OCI-LY3 (cell line): Measurements from ENCODE around the gene SELPLG.

Source experiments
- H2AFZ ChIP-seq: fragments of 200-600, 300-600 bp; shearing (Covaris generic); 2 replicates; pipeline ENCODE4 v1.6.0; 2014; ENCODE audit warnings: antibody characterized with exemption, low read depth, low read length
- H3K27ac ChIP-seq: fragments of 200-600, 300-600 bp; sonication (generic); 2 replicates; pipeline ENCODE4 v1.5.1; 2014; ENCODE audit warnings: mild to moderate bottlenecking, low read length, moderate library complexity, mixed read lengths
- H3K27me3 ChIP-seq: fragments of 200-600, 300-600 bp; sonication (generic); 2 replicates; pipeline ENCODE4 v1.6.1; 2014; ENCODE audit warnings: low read depth, low read length, mixed read lengths
- H3K36me3 ChIP-seq: fragments of 200-600, 300-600 bp; sonication (generic); replicated peaks from 2 replicates; pipeline ENCODE3; 2014; ENCODE audit warnings: low read depth, low read length, mixed read lengths
- H3K4me1 ChIP-seq: fragments of 300-600, 200-600 bp; sonication (generic); 2 replicates; pipeline ENCODE4 v1.6.1; 2014; ENCODE audit warnings: low read length, mixed read lengths
- H3K4me2 ChIP-seq: fragments of 200-600, 300-600 bp; sonication (generic); 2 replicates; pipeline ENCODE4 v1.6.1; 2014; ENCODE audit warnings: low read length, mixed read lengths
- H3K4me3 ChIP-seq: fragments of 300-600, 200-600 bp; sonication (generic); 2 replicates; pipeline ENCODE4 v1.5.1; 2014; ENCODE audit warnings: antibody characterized with exemption, mild to moderate bottlenecking, low read length, moderate library complexity
- H3K79me2 ChIP-seq: fragments of 300-600, 200-600 bp; shearing (Covaris generic); 2 replicates; pipeline ENCODE4 v1.6.1; 2014; ENCODE audit warnings: mild to moderate bottlenecking, low read length, mixed read lengths
- H3K9ac ChIP-seq: fragments of 300-600, 200-600 bp; shearing (Covaris generic); 2 replicates; pipeline ENCODE4 v1.6.0; 2014; ENCODE audit warnings: mild to moderate bottlenecking, low read length, moderate library complexity
- H3K9me3 ChIP-seq: fragments of 200-600, 300-600 bp; shearing (Covaris generic); 2 replicates; pipeline ENCODE4 v1.6.1; 2014; ENCODE audit warnings: low read length, mixed read lengths; ENCODE audit not compliant: insufficient read depth
- H4K20me1 ChIP-seq: fragments of 200-600, 300-600 bp; sonication (generic); 2 replicates; pipeline ENCODE4 v1.6.1; 2016; ENCODE audit warnings: low read length, mixed read lengths; ENCODE audit not compliant: insufficient read depth
- EZH2phosphoT487 ChIP-seq: fragments of 200-600 bp; shearing (Covaris generic); IDR thresholded peaks from 2 replicates; pipeline ENCODE4 v1.6.1; 2018; ENCODE audit warnings: antibody characterized with exemption, mixed run types, low read depth
- TF ChIP-seq, protein P1 (sequence below): fragments of 200-600, 300-600 bp; sonication (generic); IDR thresholded peaks from 2 replicates; pipeline ENCODE4 v1.5.1; 2014; ENCODE audit warnings: antibody characterized with exemption, low read length, low read depth

SELPLG gene

DNA sequence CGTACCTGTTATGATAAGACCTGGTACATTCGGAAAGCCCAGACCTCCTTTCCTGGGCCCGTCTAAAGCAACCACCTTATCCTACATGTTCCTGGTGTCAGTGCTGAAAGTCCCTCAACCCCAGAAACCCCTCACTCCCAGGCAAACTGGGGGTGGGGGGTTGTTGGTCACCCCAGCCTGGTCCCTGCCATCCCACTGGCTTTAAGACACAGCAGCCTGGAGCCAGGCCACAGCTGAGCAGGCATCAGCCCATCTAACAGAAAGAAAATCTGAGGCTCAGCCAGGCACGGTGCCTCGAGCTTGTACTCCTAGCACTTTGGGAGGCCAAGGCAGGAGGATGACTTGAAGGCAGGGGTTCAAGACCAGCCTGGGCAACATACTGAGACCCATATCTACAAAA lies 4.5 kb downstream of the SELPLG start:
- Histone ChIP-seq H4K20me1 (no peaks in the 10 kb centered on the region), H3K4me3 (no peak overlapping the region), H3K27me3 (no peaks in the 10 kb centered on the region; the same call in 1 of the 2 replicates), H3K9ac (no peak overlapping the region), H3K36me3 (no peaks in the 10 kb centered on the region), H3K27ac (no peak overlapping the region), H3K79me2 (no peaks in the 10 kb centered on the region), H3K4me1 (peaks cover 51% of the 10 kb centered on the region), H2AFZ (no peak overlapping the region), H3K9me3 (no peaks in the 10 kb centered on the region), H3K4me2 (no peak overlapping the region)
- TF ChIP-seq EZH2phosphoT487: no peak
- TF ChIP-seq, protein P1, sequence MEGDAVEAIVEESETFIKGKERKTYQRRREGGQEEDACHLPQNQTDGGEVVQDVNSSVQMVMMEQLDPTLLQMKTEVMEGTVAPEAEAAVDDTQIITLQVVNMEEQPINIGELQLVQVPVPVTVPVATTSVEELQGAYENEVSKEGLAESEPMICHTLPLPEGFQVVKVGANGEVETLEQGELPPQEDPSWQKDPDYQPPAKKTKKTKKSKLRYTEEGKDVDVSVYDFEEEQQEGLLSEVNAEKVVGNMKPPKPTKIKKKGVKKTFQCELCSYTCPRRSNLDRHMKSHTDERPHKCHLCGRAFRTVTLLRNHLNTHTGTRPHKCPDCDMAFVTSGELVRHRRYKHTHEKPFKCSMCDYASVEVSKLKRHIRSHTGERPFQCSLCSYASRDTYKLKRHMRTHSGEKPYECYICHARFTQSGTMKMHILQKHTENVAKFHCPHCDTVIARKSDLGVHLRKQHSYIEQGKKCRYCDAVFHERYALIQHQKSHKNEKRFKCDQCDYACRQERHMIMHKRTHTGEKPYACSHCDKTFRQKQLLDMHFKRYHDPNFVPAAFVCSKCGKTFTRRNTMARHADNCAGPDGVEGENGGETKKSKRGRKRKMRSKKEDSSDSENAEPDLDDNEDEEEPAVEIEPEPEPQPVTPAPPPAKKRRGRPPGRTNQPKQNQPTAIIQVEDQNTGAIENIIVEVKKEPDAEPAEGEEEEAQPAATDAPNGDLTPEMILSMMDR: no peak

DNA sequence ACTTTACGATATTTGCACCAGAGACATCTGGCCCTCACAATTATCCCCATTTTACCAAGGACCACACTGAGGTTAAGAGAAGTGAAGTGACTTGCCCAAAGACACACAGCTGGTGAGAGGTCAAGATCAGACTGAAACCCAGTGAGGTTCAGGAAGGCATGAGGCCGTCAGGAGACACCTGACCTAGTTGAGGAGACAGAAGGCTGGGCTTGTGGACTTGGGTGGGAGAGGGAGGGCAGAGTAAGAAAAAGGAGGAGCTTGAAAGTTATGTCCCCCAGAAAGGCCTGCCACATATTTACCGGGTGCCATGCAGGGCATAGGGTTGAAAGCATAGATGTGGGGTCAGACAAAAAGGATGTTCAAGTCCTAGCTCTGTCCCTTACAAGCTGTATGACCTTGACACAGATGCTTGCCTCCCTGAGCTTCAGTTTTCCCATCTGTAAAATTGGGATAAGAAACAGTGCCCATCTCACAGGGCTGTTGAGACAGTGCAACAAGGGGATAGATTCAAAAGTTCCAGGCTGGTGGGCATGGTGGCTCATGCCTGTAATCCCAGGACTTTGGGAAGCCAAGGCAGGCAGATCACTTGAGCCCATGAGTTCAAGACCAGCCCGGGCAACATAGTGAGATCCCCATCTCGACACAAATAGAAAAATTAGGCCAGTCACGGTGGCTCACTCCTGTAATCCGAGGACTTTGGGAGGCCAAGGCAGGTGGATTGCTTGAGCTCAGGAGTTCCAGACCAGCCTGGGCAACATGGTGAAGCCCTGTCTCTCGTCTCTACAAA lies 6.4 kb downstream of the SELPLG start:
- H2AFZ ChIP-seq: no peak overlapping the region
- no peaks in the 10 kb centered on the region; the same call in 1 of the 2 replicates for H3K27me3 ChIP-seq
- H3K9ac ChIP-seq: no peak overlapping the region
- no peaks in the 10 kb centered on the region for H3K9me3 ChIP-seq
- no peaks in the 10 kb centered on the region for H4K20me1 ChIP-seq
- no peak overlapping the region for H3K4me2 ChIP-seq
- peaks cover 35% of the 10 kb centered on the region for H3K4me1 ChIP-seq
- H3K79me2 ChIP-seq: no peaks in the 10 kb centered on the region
- H3K4me3 ChIP-seq: no peak overlapping the region
- no peak overlapping the region for H3K27ac ChIP-seq
- TF ChIP-seq, protein P1: no peak
- TF ChIP-seq EZH2phosphoT487: no peak
- H3K36me3 ChIP-seq: peaks cover 8% of the 10 kb centered on the region

- peaks cover 9% of the 10 kb centered on the region for H3K36me3 ChIP-seq
- no peaks in the 10 kb centered on the region for H3K79me2 ChIP-seq
- no peak overlapping the region for H2AFZ ChIP-seq
- H3K27ac ChIP-seq: no peak overlapping the region
- H3K4me2 ChIP-seq: no peak overlapping the region
- H3K4me1 ChIP-seq: peaks cover 17% of the 10 kb centered on the region
- H3K9ac ChIP-seq: no peak overlapping the region
- no peak overlapping the region for H3K4me3 ChIP-seq
- H3K9me3 ChIP-seq: no peaks in the 10 kb centered on the region
- no peaks in the 10 kb centered on the region for H4K20me1 ChIP-seq
- H3K27me3 ChIP-seq: no peaks in the 10 kb centered on the region
- TF ChIP-seq, protein P1: no peak
- TF ChIP-seq EZH2phosphoT487: no peak
Observed at GRCh38 chr12:108625228-108625627, 8.5 kb downstream of the SELPLG start.

- H2AFZ ChIP-seq: no peak overlapping the region
- H3K27ac ChIP-seq: no peak overlapping the region
- H3K27me3 ChIP-seq: no peaks in the 10 kb centered on the region; the same call in 1 of the 2 replicates
- no peak overlapping the region for H3K9ac ChIP-seq
- no peaks in the 10 kb centered on the region for H3K9me3 ChIP-seq
- H3K4me2 ChIP-seq: no peak overlapping the region
- H3K36me3 ChIP-seq: peaks cover 9% of the 10 kb centered on the region
- TF ChIP-seq, protein P1: no peak
- TF ChIP-seq EZH2phosphoT487: no peak
- no peaks in the 10 kb centered on the region for H4K20me1 ChIP-seq
- H3K79me2 ChIP-seq: no peaks in the 10 kb centered on the region
- H3K4me3 ChIP-seq: no peak overlapping the region
- H3K4me1 ChIP-seq: peaks cover 12% of the 10 kb centered on the region
Observed at GRCh38 chr12:108623577-108623976, 10.1 kb downstream of the SELPLG start.
